GM12872 (cell line): ENCODE results near the gene ZNF787.

Experiments
- CTCF ChIP-seq: IDR thresholded peaks from 3 replicates; pipeline ENCODE4 v1.5.1; 2011; ENCODE audit warnings: low read depth, mild to moderate bottlenecking, low read length, moderate library complexity; ENCODE audit not compliant: insufficient read depth

The ZNF787 gene

GRCh38 chr19:56121180-56122167 is at the start of gene ZNF787:
ZNF787 (minus strand) TSS chr19:56121295; CDS start chr19:56103217, 18,078 bp downstream.
- TF ChIP-seq CTCF = no peak

GRCh38 chr19:56170261-56170660 is 49.2 kb upstream of the ZNF787 start:
- no peak for TF ChIP-seq CTCF

- TF ChIP-seq CTCF = no peak
Measured at GRCh38 chr19:56167064-56167578, 46.0 kb upstream of the ZNF787 start.

- no peak for TF ChIP-seq CTCF
Measured at GRCh38 chr19:56163097-56163496, 42.0 kb upstream of the ZNF787 start.

- TF ChIP-seq CTCF = no peak
Measured at GRCh38 chr19:56162258-56162657, 41.2 kb upstream of the ZNF787 start.

- no peak for TF ChIP-seq CTCF
Measured at GRCh38 chr19:56161534-56161933, 40.4 kb upstream of the ZNF787 start.

GRCh38 chr19:56159622-56160271 is 38.7 kb upstream of the ZNF787 start:
- no peak for TF ChIP-seq CTCF
